AG04450 (cell line): ENCODE data around the gene ZNF502. TPM values are rescaled to one million over a fixed set of nuclear protein-coding genes. Genes with fewer than 3 reads are reported as not detected.

ENCODE experiments used
- CTCF ChIA-PET: fragments of 300-600, 350-600 bp; formaldehyde crosslinking; extraction: SDS; loops from one replicate; lab custom pipeline; 2022; ENCODE audit warnings: antibody characterized with exemption, inconsistent platforms; lab: Charles Lee
- POLR2A ChIA-PET: fragments of 350-600 bp; formaldehyde crosslinking; extraction: SDS; loops from one replicate; lab custom pipeline; 2021; ENCODE audit warnings: antibody characterized with exemption, inconsistent platforms; lab: Yijun Ruan, JAX
- DNase-seq: peaks from one replicate; pipeline ENCODE4 v3.0.0-alpha.2; 2011; ENCODE audit warnings: low read depth, low spot score
- H3K27ac ChIP-seq: one replicate; pipeline ENCODE4 v1.5.1; 2012; ENCODE audit warnings: low read depth, low read length, control low read depth
- H3K27me3 ChIP-seq: one replicate; pipeline ENCODE4 v1.6.0; 2012; ENCODE audit warnings: low read length; ENCODE audit not compliant: control insufficient read depth, insufficient read depth
- H3K4me3 ChIP-seq: 2 replicates; pipeline ENCODE4 v1.5.1; 2011; ENCODE audit warnings: mild to moderate bottlenecking, low read depth, low read length, control low read depth
- H3K9me3 ChIP-seq: 2 replicates; pipeline ENCODE4 v1.5.1; 2012; ENCODE audit warnings: low read length; ENCODE audit not compliant: control insufficient read depth, insufficient read depth
- CTCF ChIP-seq: IDR thresholded peaks from 2 replicates; pipeline ENCODE4 v1.5.1; 2011; ENCODE audit warnings: low read depth, low read length, control low read depth, inconsistent platforms
- polyA plus RNA-seq: library from polyadenylated mRNA; depleted of rRNA; stranded (reverse); fragments of >200 nt; gene quantifications from 2 replicates; pipeline ENCODE4 v1.2.3, GENCODE V29; 2011

ZNF502 gene
- polyA plus RNA-seq, 1 experiment: 4.0 TPM

- TF ChIP-seq CTCF: no peak
- CTCF ChIA-PET: no interaction called here
- DNase-seq: no peak
- H3K27me3 ChIP-seq: no peaks in the 10 kb centered on the region
- H3K4me3 ChIP-seq: no peak overlapping the region
- POLR2A ChIA-PET: no interaction called here
- H3K9me3 ChIP-seq: no peaks in the 10 kb centered on the region; the same call in 1 of the 2 replicates
- H3K27ac ChIP-seq: no peak overlapping the region
Measured at GRCh38 chr3:44674211-44674610, 38.2 kb upstream of the ZNF502 start.

- ChIA-PET POLR2A (no interaction called here), CTCF (no interaction called here)
- no peak for DNase-seq
- no peak for TF ChIP-seq CTCF
- Histone ChIP-seq H3K27ac (no peak overlapping the region), H3K4me3 (no peak overlapping the region), H3K27me3 (no peaks in the 10 kb centered on the region), H3K9me3 (peaks cover 4% of the 10 kb centered on the region; the same call in 1 of the 2 replicates)
Measured at GRCh38 chr3:44678480-44679116, 33.9 kb upstream of the ZNF502 start.

- CTCF ChIA-PET: interaction anchor here (0.6 kb wide), 1 partner anchor 66 kb away, joined by 3 read pairs; no protein-coding TSS in a partner anchor
- no peak for DNase-seq
- H3K4me3 ChIP-seq: no peak overlapping the region
- TF ChIP-seq CTCF: no peak
- H3K27me3 ChIP-seq: no peaks in the 10 kb centered on the region
- H3K27ac ChIP-seq: no peak overlapping the region
- POLR2A ChIA-PET: no interaction called here
- H3K9me3 ChIP-seq: peaks cover 16% of the 10 kb centered on the region; the same call in 1 of the 2 replicates
Measured at GRCh38 chr3:44680921-44681455, 31.5 kb upstream of the ZNF502 start.

GRCh38 chr3:44682182-44682896 lies 30.1 kb upstream of the ZNF502 start:
- Histone ChIP-seq H3K9me3 (peaks cover 18% of the 10 kb centered on the region; the same call in 1 of the 2 replicates), H3K4me3 (no peak overlapping the region), H3K27ac (no peak overlapping the region), H3K27me3 (no peaks in the 10 kb centered on the region)
- ChIA-PET POLR2A (no interaction called here), CTCF (interaction anchor here (0.6 kb wide), 1 partner anchor 27 kb away, joined by 7 read pairs; no protein-coding TSS in a partner anchor)
- TF ChIP-seq CTCF: no peak
- no peak for DNase-seq
